ENCODE measurements around the gene SARNP. TPM values are rescaled to one million over a fixed set of nuclear protein-coding genes. Genes with fewer than 3 reads are reported as not detected.
A peak's percentile ranks its signal among the peaks of the same experiment; 100 is the strongest.

Gene SARNP
- polyA plus RNA-seq, 2 donors = 56.2 to 78.7 TPM

DNA sequence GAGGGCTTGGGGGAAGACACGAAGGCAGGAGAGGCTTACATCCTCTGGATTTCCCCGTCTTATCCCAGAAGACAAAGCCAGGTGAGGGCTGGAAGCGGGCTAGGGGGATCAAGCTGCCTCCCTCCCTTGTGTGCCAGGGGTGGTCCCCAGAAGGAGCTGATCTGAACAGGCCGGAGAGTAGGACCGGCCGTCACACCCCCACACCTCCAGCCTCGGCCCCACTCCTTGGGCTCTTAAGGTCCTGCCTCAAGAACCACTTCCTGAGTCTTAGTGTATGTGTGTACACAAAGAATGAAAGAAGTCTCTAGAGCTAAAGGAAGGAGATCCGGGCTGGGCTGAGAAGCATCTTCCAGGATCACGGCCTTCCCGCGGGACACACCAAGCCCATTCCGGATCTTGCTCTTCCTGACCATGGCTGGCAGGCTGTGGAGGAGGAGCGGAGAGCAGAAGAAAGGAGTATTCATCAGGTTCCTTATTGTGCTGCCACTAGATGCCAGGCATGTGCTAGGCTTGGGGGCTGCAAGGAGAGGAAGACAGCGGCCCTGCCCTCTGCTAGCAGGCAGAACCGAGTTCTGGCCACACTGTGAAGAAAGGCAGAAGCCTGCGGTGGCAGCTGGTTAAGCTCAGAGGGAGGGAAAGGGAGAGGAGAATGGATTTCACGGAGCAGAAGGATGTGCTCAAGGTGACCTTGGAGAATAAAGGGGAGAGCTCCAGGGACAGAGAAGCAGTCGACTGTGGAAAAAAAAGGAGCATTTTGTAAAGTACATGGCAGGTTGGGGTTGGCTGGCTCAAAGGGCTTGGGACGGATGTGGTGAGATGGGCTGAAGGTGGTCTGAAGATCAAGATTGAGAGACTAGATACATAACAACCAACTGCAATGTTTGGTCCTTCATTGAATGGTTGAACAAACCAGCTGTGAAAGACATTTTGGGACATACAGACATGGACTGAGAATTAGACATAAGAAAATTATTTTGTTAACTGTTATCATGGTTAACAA is 87.4 kb downstream of the SARNP start:
- WGBS, 2 donors = 5 to 11% methylated on average over 19 of the region's 19 CpGs

GRCh38 chr12:55728939-55729818 is 88.3 kb downstream of the SARNP start, which contains the start of gene CD63:
CD63 (minus strand) TSS chr12:55729009; CDS start chr12:55728341, 668 bp downstream.
- WGBS, 2 donors = 0% methylated on average over 40 to 61 of the region's 61 CpGs
- Histone ChIP-seq H3K4me1 (ENCODE audit: control insufficient read depth in 2 of 2, insufficient read depth in 2 of 2, low read length in 1 of 2) (peaks cover 2 to 14% of the 10 kb centered on the region in 2 donors), H3K36me3 (ENCODE audit: control insufficient read depth in 2 of 2, insufficient read depth in 2 of 2, low read length in 1 of 2) (peaks cover 0 to 13% of the 10 kb centered on the region in 2 donors), H3K27ac (ENCODE audit: low read depth in 2 of 2, low read length in 1 of 2) (peak within 1 kb of the TSS; percentile 92 to 94), H3K9me3 (ENCODE audit: control insufficient read depth in 2 of 2, insufficient read depth in 1 of 2, low read depth in 1 of 2, low read length in 1 of 2) (no peaks in the 10 kb centered on the region), H3K4me3 (ENCODE audit: low read depth in 1 of 2, low read length in 2 of 2) (peak within 1 kb of the TSS; percentile 73 to 79), H3K27me3 (ENCODE audit: control insufficient read depth in 1 of 2, insufficient read depth in 2 of 2, low read length in 2 of 2) (no peaks in the 10 kb centered on the region)

More for the DNA sequence above, 87.4 kb downstream of the SARNP start:
- peak overlapping the region; percentile 73 to 79 for H3K4me3 ChIP-seq (ENCODE audit: low read depth in 1 of 2, low read length in 2 of 2)
- H3K27me3 ChIP-seq (ENCODE audit: control insufficient read depth in 1 of 2, insufficient read depth in 2 of 2, low read length in 2 of 2) = no peaks in the 10 kb centered on the region
- H3K4me1 ChIP-seq (ENCODE audit: control insufficient read depth in 2 of 2, insufficient read depth in 2 of 2, low read length in 1 of 2) = peaks cover 0 to 12% of the 10 kb centered on the region in 2 donors
- peak overlapping the region; percentile 92 to 94 for H3K27ac ChIP-seq (ENCODE audit: low read depth in 2 of 2, low read length in 1 of 2)
- H3K9me3 ChIP-seq (ENCODE audit: control insufficient read depth in 2 of 2, insufficient read depth in 1 of 2, low read depth in 1 of 2, low read length in 1 of 2) = no peaks in the 10 kb centered on the region
- H3K36me3 ChIP-seq (ENCODE audit: control insufficient read depth in 2 of 2, insufficient read depth in 2 of 2, low read length in 1 of 2) = peaks cover 0 to 11% of the 10 kb centered on the region in 2 donors

DNA sequence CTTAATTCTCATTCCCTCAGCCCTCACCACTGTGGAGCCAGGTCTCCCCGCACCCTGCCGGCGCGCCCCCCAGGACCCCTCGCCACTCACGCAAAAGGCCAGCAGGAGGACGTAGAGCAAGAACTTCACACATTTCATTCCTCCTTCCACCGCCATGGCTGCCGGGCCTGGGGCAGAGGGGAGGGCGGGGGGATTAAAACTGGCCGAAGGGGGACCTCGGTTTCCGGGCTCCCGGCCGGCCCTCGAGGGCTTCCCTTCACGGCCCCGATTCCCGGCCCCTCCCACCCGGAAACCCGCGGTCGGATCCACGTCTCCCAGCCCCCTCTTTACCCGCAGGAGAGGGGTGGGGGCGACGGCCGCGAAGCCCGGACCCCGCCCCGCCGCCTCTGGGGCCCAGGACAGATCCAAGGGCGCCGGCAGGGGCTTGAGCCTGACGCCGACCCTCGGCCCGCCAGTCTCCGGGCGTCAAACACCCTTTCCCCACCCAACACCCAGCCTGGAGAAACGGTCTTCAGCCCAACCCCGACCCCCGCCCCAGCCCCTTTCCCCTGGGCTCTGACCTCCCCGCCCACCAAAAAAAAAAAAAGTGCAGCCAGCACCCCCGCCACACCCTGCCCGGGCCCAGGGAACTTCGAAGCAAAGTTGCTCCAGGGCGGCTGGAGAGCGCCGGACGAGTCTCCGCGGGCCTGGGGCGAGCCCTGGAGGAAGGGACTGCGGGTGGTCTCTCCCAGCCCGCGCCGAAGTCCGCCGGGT is 89.2 kb downstream of the SARNP start:
- peak overlapping the region; percentile 92 to 94 for H3K27ac ChIP-seq (ENCODE audit: low read depth in 2 of 2, low read length in 1 of 2)
- H3K4me1 ChIP-seq (ENCODE audit: control insufficient read depth in 2 of 2, insufficient read depth in 2 of 2, low read length in 1 of 2) = peaks cover 3 to 18% of the 10 kb centered on the region in 2 donors
- peak overlapping the region; percentile 73 to 79 for H3K4me3 ChIP-seq (ENCODE audit: low read depth in 1 of 2, low read length in 2 of 2)
- peaks cover 0 to 13% of the 10 kb centered on the region in 2 donors for H3K36me3 ChIP-seq (ENCODE audit: control insufficient read depth in 2 of 2, insufficient read depth in 2 of 2, low read length in 1 of 2)
- H3K9me3 ChIP-seq (ENCODE audit: control insufficient read depth in 2 of 2, insufficient read depth in 1 of 2, low read depth in 1 of 2, low read length in 1 of 2) = no peaks in the 10 kb centered on the region
- 0 to 1% methylated on average over 41 to 61 of the region's 61 CpGs for WGBS, 2 donors
- no peaks in the 10 kb centered on the region for H3K27me3 ChIP-seq (ENCODE audit: control insufficient read depth in 1 of 2, insufficient read depth in 2 of 2, low read length in 2 of 2)

DNA sequence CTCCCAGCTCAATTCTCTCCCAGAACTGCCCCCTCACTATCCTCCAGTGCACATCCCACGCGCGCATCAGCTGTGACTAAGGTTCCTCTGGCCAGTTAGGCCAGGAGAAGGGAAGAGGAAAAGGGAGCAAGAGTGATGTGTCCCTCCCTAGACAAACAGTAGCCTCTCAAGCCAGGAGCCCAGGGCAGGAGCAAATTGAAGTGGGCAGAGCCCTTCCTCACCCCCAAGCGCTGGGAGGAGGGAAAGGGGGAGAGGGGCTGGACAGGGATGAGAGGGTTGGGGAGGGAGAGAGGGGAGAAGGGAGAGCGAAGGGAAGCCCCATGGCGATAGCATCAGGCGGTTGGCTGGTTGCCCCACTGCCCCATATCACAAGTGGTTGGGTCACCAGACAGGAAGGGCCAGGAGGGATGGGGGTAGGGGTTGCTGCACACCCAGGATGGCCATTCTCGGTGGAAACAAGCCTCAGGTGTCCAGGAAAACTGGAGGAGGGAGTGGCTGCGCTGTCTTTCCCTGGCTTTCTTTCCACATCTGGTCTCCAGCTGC is 89.8 kb downstream of the SARNP start:
- WGBS, 2 donors = 15 to 17% methylated on average over 9 of the region's 9 CpGs
- Histone ChIP-seq H3K4me3 (ENCODE audit: low read depth in 1 of 2, low read length in 2 of 2) (peak overlapping the region; percentile 73 to 79), H3K27ac (ENCODE audit: low read depth in 2 of 2, low read length in 1 of 2) (peak overlapping the region; percentile 92 to 94), H3K4me1 (ENCODE audit: control insufficient read depth in 2 of 2, insufficient read depth in 2 of 2, low read length in 1 of 2) (peaks cover 3 to 18% of the 10 kb centered on the region in 2 donors), H3K9me3 (ENCODE audit: control insufficient read depth in 2 of 2, insufficient read depth in 1 of 2, low read depth in 1 of 2, low read length in 1 of 2) (no peaks in the 10 kb centered on the region), H3K36me3 (ENCODE audit: control insufficient read depth in 2 of 2, insufficient read depth in 2 of 2, low read length in 1 of 2) (peaks cover 0 to 13% of the 10 kb centered on the region in 2 donors), H3K27me3 (ENCODE audit: control insufficient read depth in 1 of 2, insufficient read depth in 2 of 2, low read length in 2 of 2) (no peaks in the 10 kb centered on the region)

GRCh38 chr12:55726971-55727370 is 90.6 kb downstream of the SARNP start:
- Histone ChIP-seq H3K36me3 (ENCODE audit: control insufficient read depth in 2 of 2, insufficient read depth in 2 of 2, low read length in 1 of 2) (peaks cover 0 to 13% of the 10 kb centered on the region in 2 donors), H3K9me3 (ENCODE audit: control insufficient read depth in 2 of 2, insufficient read depth in 1 of 2, low read depth in 1 of 2, low read length in 1 of 2) (no peaks in the 10 kb centered on the region), H3K4me3 (ENCODE audit: low read depth in 1 of 2, low read length in 2 of 2) (peak overlapping the region; percentile 2 to 79), H3K4me1 (ENCODE audit: control insufficient read depth in 2 of 2, insufficient read depth in 2 of 2, low read length in 1 of 2) (peaks cover 3 to 18% of the 10 kb centered on the region in 2 donors), H3K27me3 (ENCODE audit: control insufficient read depth in 1 of 2, insufficient read depth in 2 of 2, low read length in 2 of 2) (no peaks in the 10 kb centered on the region), H3K27ac (ENCODE audit: low read depth in 2 of 2, low read length in 1 of 2) (peak overlapping the region; percentile 62 to 94)
- WGBS, 2 donors = 38 to 47% methylated on average over 10 of the region's 10 CpGs

DNA sequence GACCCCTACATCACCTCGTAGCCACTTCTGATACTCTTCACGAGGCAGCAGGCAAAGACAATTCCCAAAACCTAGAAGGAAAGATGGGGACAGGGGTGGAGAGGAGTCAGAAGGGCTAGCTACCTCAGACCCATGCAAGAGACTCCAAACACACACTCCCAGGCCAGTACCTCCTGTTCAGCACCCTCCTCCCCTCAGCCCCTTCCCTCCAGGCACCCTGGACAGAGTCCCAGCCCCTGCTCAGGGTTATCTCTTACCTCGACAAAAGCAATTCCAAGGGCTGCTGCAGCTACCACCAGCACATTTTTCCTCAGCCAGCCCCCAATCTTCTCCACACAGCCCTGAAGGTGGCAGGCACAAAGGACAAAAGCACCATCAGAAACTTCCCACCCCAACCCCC is 92.0 kb downstream of the SARNP start:
- no peaks in the 10 kb centered on the region for H3K27me3 ChIP-seq (ENCODE audit: control insufficient read depth in 1 of 2, insufficient read depth in 2 of 2, low read length in 2 of 2)
- H3K9me3 ChIP-seq (ENCODE audit: control insufficient read depth in 2 of 2, insufficient read depth in 1 of 2, low read depth in 1 of 2, low read length in 1 of 2) = no peaks in the 10 kb centered on the region
- H3K4me1 ChIP-seq (ENCODE audit: control insufficient read depth in 2 of 2, insufficient read depth in 2 of 2, low read length in 1 of 2) = peaks cover 3 to 22% of the 10 kb centered on the region in 2 donors
- 54 to 56% methylated on average over 3 of the region's 3 CpGs for WGBS, 2 donors
- H3K4me3 ChIP-seq (ENCODE audit: low read depth in 1 of 2, low read length in 2 of 2) = no peak overlapping the region
- H3K27ac ChIP-seq (ENCODE audit: low read depth in 2 of 2, low read length in 1 of 2) = peak overlapping the region in 1 of 2 donors; percentile 33
- H3K36me3 ChIP-seq (ENCODE audit: control insufficient read depth in 2 of 2, insufficient read depth in 2 of 2, low read length in 1 of 2) = peaks cover 0 to 13% of the 10 kb centered on the region in 2 donors

DNA sequence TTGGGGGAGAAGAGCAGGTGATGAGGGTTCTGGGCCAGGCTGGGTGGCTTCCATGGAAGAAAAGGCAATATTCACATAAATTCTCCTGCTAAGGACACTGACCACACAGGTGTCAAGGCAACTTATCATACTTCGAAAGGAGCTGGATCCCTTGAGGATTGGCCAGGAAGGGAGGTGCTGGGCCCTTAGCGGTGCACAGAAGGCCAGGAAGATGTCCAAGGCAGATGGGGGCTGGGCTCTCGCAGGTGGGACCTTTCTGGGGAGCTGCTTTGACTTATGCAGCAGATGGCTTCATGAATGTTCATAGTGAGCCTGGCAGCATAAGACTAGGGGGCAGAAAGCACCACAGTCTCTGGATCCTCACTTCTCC is 92.6 kb downstream of the SARNP start:
- WGBS, 2 donors = 49% methylated on average over 3 of the region's 3 CpGs
- Histone ChIP-seq H3K9me3 (ENCODE audit: control insufficient read depth in 2 of 2, insufficient read depth in 1 of 2, low read depth in 1 of 2, low read length in 1 of 2) (no peaks in the 10 kb centered on the region), H3K4me1 (ENCODE audit: control insufficient read depth in 2 of 2, insufficient read depth in 2 of 2, low read length in 1 of 2) (peaks cover 5 to 23% of the 10 kb centered on the region in 2 donors), H3K27ac (ENCODE audit: low read depth in 2 of 2, low read length in 1 of 2) (peak overlapping the region in 1 of 2 donors; percentile 59), H3K4me3 (ENCODE audit: low read depth in 1 of 2, low read length in 2 of 2) (no peak overlapping the region), H3K27me3 (ENCODE audit: control insufficient read depth in 1 of 2, insufficient read depth in 2 of 2, low read length in 2 of 2) (no peaks in the 10 kb centered on the region), H3K36me3 (ENCODE audit: control insufficient read depth in 2 of 2, insufficient read depth in 2 of 2, low read length in 1 of 2) (peaks cover 0 to 13% of the 10 kb centered on the region in 2 donors)

DNA sequence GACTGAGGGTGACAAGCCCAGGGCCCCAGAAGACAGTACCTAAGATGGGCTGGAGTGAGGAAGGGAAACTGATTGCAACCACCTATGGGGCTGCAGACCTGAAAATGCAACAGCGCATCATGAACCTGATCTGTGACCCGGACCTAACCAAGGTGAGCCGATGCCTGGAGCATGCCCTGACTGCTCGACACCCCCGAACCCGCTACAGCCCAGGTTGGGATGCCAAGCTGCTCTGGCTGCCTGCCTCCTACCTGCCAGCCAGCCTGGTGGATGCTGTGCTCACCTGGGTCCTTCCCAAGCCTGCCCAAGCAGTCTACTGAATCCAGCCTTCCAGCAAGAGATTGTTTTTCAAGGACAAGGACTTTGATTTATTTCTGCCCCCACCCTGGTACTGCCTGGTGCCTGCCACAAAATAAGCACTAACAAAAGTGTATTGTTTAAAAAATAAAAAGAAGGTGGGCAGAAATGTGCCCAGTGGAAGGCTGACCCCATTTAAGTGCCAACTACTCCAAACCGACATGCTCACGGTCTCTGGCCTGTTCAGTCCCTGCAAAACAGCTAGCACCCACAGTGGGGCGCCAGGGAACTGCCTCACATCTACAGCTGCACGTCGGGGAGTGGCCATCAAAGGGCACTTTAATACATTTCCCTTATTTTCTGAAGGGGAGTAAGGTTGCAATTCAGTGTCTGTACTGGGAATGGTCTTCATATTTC is 93.1 kb downstream of the SARNP start:
- H3K4me1 ChIP-seq (ENCODE audit: control insufficient read depth in 2 of 2, insufficient read depth in 2 of 2, low read length in 1 of 2) = peaks cover 7 to 28% of the 10 kb centered on the region in 2 donors
- peaks cover 0 to 13% of the 10 kb centered on the region in 2 donors for H3K36me3 ChIP-seq (ENCODE audit: control insufficient read depth in 2 of 2, insufficient read depth in 2 of 2, low read length in 1 of 2)
- H3K27ac ChIP-seq (ENCODE audit: low read depth in 2 of 2, low read length in 1 of 2) = peak overlapping the region; percentile 2 to 66
- no peaks in the 10 kb centered on the region for H3K9me3 ChIP-seq (ENCODE audit: control insufficient read depth in 2 of 2, insufficient read depth in 1 of 2, low read depth in 1 of 2, low read length in 1 of 2)
- 35 to 39% methylated on average over 11 of the region's 11 CpGs for WGBS, 2 donors
- H3K27me3 ChIP-seq (ENCODE audit: control insufficient read depth in 1 of 2, insufficient read depth in 2 of 2, low read length in 2 of 2) = no peaks in the 10 kb centered on the region
- H3K4me3 ChIP-seq (ENCODE audit: low read depth in 1 of 2, low read length in 2 of 2) = no peak overlapping the region
